HG03175 (cell line): ENCODE measurements around the gene LYRM7.
"Not testable (repeated sequence)": the region's sequence is repeated elsewhere in the genome, so short reads cannot be mapped to it uniquely, and the experiment has no call there.

Source experiments
- ATAC-seq: cut with Tn5 transposase; IDR thresholded peaks from one replicate; pipeline ENCODE4 v1.9.1; 2021; ENCODE audit warnings: mild to moderate bottlenecking, moderate library complexity; ENCODE audit not compliant: unreplicated experiment

The LYRM7 gene

GRCh38 chr5:131218392-131218791, 47.6 kb downstream of the LYRM7 start:
- no peak for ATAC-seq

- no peak for ATAC-seq
Observed at GRCh38 chr5:131220566-131220965, 49.8 kb downstream of the LYRM7 start.

- no peak for ATAC-seq
Observed at GRCh38 chr5:131221008-131221703, 50.4 kb downstream of the LYRM7 start.

- ATAC-seq, result no peak
Observed at GRCh38 chr5:131221888-131222287, 51.1 kb downstream of the LYRM7 start.

- no peak for ATAC-seq
Observed at GRCh38 chr5:131222731-131223130, 52.0 kb downstream of the LYRM7 start.

- ATAC-seq, result no peak
Observed at GRCh38 chr5:131223751-131224386, 53.1 kb downstream of the LYRM7 start.

- ATAC-seq, result peak; percentile 85
Observed at GRCh38 chr5:131224387-131225201, 53.9 kb downstream of the LYRM7 start.

GRCh38 chr5:131225282-131225974, 54.7 kb downstream of the LYRM7 start:
- ATAC-seq, result no peak

- ATAC-seq, result no peak
Observed at GRCh38 chr5:131226899-131227298, 56.2 kb downstream of the LYRM7 start.

- no peak for ATAC-seq
Observed at GRCh38 chr5:131228646-131229045, 57.9 kb downstream of the LYRM7 start.

GRCh38 chr5:131229623-131230022, 58.9 kb downstream of the LYRM7 start:
- no peak for ATAC-seq

- peak; percentile 78 for ATAC-seq
Observed at GRCh38 chr5:131230406-131230805, 59.7 kb downstream of the LYRM7 start.

GRCh38 chr5:131239686-131240085, 68.9 kb downstream of the LYRM7 start:
- ATAC-seq, result no peak

- no peak for ATAC-seq
Observed at GRCh38 chr5:131242728-131243255, 72.0 kb downstream of the LYRM7 start.

GRCh38 chr5:131245312-131245711, 74.6 kb downstream of the LYRM7 start:
- ATAC-seq, result no peak

GRCh38 chr5:131245948-131246347, 75.2 kb downstream of the LYRM7 start:
- ATAC-seq, result no peak

GRCh38 chr5:131246504-131246903, 75.8 kb downstream of the LYRM7 start:
- ATAC-seq, result no peak

GRCh38 chr5:131250751-131251475, 80.2 kb downstream of the LYRM7 start:
- no peak for ATAC-seq

- ATAC-seq, result peak; percentile 91
Observed at GRCh38 chr5:131252824-131253171, 82.1 kb downstream of the LYRM7 start.

GRCh38 chr5:131254025-131254424, 83.3 kb downstream of the LYRM7 start:
- ATAC-seq, result not testable (repeated sequence)
